ENCODE data around the gene SMIM34.
"Not testable (repeated sequence)": the region's sequence is repeated elsewhere in the genome, so short reads cannot be mapped to it uniquely, and the experiment has no call there.

DNA sequence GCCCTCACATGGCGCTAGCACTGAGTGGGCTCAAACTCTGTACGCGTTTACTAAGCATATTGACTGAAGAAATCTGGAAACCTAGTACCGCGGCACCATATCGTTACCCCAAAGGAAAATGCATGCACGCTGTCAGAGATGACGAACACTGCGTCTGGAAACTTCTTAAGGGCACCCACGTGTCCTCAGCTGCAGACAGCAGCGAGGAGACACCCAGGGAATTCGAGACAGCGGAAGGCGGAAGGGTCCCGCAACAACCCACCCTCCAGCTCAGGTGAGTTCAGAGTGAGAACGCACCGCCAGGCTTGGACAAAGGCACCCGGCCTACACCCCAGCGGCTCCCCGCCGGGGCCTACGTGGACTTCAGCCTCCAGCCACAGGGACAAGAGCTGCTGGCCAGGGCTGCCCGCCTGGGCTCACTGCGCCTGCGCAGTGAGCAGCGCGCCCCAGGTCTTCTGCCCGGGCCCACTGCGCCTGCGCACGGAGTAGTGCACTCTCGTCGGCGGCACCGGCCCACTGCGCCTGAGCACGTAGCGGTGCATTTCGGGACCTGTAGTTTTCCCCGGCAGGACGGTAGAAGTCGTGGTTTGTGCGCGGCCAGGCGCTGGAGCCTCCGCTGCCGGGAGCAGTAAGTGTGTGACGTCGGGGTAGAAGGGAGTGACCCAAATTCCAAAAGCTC lies 48.7 kb downstream of the SMIM34 start, which contains the start of gene SMIM11:
- TF ChIP-seq, protein P1, sequence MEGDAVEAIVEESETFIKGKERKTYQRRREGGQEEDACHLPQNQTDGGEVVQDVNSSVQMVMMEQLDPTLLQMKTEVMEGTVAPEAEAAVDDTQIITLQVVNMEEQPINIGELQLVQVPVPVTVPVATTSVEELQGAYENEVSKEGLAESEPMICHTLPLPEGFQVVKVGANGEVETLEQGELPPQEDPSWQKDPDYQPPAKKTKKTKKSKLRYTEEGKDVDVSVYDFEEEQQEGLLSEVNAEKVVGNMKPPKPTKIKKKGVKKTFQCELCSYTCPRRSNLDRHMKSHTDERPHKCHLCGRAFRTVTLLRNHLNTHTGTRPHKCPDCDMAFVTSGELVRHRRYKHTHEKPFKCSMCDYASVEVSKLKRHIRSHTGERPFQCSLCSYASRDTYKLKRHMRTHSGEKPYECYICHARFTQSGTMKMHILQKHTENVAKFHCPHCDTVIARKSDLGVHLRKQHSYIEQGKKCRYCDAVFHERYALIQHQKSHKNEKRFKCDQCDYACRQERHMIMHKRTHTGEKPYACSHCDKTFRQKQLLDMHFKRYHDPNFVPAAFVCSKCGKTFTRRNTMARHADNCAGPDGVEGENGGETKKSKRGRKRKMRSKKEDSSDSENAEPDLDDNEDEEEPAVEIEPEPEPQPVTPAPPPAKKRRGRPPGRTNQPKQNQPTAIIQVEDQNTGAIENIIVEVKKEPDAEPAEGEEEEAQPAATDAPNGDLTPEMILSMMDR (optimal IDR thresholded peaks at IDR 0.05 in 1 of 3, IDR thresholded peaks at IDR 0.05 in 1 of 3, conservative IDR thresholded peaks at IDR 0.05 in 1 of 3; ENCODE audit: extremely low read depth in 1 of 3, insufficient read depth in 2 of 3, low read length in 3 of 3): not testable (repeated sequence)
- TF ChIP-seq EZH2 (IDR thresholded peaks at IDR 0.05; ENCODE audit: low read length): not testable (repeated sequence)

Data from keratinocyte (primary cell).